GM21515 (cell line): ENCODE results near the gene S100A5.

Experiments
- ATAC-seq: cut with Tn5 transposase; IDR thresholded peaks from one replicate; pipeline ENCODE4 v1.9.1; 2021; ENCODE audit not compliant: unreplicated experiment

The S100A5 gene

DNA sequence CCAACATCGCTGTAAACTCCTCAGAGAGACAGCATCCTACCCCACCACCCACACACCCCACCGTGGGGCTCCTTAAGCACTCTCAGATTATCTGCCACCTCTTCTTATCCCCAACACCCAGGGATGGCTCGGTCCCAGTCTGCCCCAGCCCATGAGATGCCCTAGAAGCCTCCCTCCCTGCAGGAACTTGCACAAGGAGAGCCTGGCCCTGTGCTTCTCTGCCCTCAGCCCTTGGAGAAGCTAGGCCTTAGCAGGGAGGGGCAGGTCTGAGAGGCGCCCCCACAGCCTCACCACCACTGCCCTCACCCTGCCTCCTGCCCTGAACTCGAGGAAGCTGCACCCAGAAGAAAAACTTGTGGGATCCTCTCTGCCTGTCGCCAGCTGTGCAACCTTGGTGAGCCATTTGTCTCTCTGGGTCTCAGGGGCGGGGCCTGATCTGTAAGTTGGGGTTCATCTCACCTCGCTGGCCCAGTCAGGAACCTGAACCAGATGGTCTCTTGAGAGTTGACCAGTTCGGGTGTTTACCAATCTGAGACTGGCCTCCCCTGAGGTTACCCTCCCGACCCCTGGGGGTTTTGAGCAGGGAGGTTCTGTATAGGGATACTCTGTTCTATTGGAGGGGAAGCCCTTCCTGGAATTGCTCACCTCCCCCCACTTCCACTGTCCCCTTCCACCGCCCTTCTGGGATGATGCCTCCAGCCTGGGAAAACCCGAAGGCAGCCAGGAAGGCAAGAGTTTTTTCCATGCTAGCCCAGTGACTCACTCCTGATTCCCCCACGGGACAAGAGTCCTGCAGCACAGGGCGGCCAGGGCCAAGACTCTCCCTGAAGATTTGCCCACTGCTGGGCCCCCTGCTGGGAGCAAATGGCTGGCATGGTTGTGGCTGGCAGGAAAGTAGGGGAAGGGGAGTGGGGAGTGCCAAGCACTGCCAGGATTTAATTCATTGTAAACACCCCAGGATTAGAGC is 8.3 kb upstream of the S100A5 start, which contains the start of gene S100A3:
S100A3 (minus strand) TSS at position 537 of the 967 bp plus-strand sequence. CDS start 773 bp downstream, outside the sequence.
- ATAC-seq = no peak

DNA sequence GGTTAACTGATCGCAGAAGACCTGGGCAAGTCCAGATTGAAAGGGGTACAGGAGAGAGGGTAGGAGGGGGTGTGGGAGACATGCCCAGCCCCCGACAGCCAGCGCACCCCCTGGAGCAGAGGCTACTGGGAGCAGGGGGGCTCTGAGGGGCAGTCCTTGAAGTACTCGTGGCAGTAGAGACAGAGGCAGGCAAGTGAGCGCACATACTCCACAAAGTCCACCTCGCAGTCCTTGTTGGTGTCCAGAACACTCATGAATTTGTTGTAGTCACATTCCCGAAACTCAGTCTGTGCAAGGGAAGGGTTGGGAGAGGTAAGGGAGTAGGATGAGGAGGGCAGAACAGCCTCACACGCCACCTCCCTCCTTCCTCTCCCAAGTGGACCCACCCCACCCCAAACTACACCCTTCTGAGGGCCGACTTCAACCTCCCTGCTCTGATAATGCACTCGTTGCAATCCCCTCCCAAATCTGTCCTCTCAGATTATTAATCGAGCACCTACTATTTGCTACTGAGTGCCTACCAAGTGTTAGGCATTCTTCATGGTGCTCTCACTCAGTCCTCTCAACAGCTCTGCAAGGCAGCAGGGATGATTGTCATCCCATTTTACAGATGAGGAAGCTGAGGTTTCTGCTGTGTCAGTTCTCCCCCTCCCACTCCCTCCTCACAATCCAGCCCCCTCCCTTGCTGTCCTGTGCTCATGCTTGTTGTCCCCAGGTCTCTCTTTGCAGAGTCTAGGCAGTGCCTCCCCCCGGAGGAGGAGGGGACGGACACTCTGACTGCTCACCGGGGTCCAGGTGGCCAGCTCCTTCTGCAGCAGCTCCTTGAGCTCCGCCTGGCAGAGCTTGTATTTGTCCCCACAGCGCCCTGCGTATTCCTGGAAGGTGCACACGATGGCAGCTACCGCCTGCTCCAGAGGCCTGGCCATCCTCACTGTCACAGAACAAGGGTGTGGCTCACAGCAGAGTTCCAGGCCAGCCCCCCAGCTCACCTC is 7.1 kb upstream of the S100A5 start:
- no peak for ATAC-seq

DNA sequence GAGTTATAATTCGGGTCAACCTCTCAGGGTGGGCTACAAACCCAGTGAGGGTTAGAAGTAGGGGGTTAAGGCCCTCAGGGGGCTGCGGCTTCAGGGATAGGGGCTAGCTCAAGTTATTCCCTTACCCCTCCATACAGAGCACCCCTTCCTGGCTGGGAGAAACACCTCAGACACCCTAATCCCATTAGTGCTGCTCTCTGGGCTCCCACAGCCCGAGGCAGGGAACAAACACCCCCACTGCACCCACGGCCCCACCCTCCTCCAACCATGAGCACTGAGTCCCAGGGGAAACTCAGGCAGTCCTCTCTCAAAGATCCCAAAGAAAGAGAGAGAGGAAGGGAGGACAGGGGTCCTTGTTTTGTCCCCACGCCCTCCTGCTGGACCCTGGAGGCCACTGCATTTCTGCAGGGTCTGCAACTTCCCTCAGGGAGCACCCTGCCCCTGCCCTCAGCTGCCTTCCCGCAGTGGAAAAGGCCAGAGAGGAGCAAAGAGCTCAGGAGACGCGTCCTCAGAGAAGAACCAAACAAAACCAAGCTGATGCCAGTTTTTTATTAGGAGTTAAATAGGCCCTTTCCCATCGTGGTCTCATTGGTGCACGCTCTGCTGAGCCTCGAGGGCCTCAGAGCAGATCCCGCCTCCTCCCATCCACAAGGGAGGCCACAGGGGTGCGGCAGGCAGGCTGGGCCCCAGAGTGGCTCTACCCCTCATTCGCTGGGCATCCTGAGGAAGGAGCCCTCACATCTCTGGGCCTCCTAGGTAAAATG is 6.2 kb upstream of the S100A5 start:
- no peak for ATAC-seq

DNA sequence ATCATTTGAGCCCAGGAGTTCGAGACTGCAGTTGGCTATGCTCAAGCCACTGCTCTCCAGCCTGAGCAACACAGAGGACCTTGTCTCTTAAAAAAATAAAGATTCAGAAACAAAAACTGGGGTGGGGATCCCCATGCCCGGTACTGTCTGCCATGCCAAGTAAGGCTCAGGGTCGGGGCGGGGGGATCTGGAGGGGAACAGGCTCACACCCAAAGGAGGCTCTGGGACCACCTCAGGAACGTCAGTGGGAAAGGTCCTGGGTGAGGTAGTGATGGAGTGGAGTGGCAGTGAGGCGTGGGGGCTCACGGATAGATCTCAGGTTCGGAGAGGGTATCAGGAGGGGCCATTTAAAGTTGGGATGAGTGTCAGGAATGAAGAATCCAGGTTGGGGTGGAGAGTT is 5.6 kb upstream of the S100A5 start:
- ATAC-seq = no peak

DNA sequence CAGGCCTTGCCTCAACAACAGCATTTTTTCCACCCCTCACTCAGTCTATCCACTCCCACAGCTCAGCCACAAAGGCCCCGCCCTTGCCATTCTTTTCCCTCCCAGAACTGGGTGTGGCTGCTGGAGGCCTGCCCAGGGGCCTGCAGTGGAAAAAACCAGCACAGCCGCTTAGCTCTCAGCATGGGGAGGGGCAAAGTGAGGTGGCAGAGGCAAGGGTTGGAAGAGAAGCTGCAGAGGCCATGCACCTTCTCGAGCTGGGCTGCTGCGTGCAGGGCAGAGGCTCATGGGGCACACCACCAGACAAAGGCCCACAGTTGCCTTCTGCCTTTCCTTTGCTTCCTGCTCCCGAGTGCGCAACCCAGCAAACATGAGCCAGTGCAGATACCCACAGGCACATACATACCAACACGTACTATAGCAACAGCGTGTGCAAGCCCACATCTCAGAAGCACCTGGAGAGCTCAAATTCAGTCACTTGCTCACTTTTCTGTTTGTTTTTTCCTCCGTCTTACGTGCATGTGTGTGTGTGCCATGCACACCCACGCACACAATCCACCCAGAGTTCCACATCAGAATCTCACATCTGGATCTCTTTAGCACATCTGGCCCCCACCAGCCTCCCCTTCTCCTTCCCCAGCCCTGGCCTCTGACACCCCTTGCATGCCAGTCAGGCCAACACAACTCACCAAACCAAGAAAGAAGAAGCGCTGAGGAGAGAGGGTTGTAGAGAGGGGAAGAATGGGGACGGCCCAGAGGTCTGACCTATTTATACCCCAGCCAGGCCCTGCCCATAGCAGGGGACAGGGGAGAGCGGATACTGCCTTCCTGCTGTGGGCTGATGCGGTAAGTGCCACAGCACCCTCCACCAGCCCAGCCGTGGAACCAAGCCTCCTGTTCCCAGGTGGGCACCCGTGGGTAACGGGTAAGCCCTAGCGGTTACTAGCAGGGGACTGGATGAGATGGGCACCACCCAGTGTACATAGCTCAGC is 4.6 kb upstream of the S100A5 start, which contains the start of gene S100A4:
S100A4 (minus strand) TSS at position 740 of the 989 bp plus-strand sequence. CDS start 1,012 bp downstream, outside the sequence.
- ATAC-seq = no peak

DNA sequence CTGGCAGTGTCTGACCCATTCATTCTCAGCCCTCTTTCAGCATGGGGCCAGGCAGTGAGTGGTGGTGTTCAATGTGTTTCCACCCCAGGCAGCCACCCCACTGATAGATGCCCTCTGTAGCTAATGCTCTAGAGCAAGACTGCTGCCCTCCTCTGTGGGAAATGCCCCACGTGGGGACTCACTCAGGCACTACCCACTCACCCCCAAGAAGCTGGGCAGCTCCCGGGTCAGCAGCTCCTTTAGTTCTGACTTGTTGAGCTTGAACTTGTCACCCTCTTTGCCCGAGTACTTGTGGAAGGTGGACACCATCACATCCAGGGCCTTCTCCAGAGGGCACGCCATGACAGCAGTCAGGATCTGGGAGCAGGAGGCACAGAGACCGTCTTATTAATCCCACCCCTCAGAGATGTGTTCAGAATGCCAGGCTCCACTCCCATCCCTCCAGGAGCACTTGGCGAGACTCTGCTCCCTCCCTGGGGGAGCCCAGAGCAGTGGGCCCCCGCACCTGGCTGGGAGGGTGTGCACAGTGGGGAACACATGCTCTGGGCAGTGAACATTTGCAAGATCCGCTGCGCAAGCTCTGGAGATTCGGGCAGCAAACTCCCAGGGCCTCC is 3.8 kb upstream of the S100A5 start:
- no peak for ATAC-seq

DNA sequence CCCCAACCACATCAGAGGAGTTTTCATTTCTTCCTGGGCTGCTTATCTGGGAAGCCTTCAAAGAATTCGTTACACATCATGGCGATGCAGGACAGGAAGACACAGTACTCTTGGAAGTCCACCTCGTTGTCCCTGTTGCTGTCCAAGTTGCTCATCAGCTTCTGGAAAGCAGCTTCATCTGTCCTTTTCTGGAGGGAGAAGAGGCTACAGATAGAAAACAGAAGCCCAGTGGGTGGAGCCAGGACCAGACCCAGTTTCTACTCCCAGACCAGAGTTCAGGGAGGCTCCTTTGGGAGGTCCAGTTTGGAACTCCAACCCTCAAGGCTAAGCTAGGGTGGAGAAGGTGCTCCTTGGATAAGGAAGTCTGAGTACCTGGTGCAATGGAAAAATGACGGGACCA is 3.0 kb upstream of the S100A5 start:
- no peak for ATAC-seq

DNA sequence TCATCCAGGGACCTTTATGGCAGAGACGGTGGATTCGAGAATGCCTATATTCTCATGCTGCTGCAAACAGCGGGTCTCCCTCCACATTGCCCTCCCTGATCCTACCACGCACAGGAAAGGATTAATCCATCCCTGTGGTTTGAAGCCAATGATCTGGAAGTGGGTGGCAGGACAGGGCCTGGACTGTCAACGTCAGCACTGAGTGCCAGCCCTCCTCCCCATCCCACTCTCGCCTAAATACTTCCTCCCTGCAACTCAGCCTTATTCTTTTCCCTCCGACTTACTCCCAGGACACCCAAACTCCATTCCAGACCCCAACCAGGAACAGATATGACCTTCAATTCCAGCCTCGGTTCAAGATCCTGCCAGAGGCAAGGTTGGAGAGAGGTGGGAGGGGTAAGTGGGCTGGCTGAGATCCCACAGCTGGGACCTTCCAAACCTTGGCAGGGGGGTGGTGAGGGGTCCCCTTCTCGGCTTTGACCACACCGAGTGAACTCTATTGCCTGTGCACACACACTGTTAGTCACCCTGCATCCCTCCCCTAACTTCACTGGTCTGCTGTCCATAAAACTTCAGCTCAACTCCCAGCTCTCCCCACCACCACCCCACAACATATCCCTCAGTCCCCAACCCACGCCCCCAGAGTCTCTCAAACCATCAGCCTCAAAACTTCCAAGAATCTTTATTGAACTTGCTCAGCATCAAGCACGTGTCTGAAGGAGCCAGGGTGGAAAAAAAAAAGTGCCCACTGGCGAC is 2.4 kb upstream of the S100A5 start:
- ATAC-seq = no peak

DNA sequence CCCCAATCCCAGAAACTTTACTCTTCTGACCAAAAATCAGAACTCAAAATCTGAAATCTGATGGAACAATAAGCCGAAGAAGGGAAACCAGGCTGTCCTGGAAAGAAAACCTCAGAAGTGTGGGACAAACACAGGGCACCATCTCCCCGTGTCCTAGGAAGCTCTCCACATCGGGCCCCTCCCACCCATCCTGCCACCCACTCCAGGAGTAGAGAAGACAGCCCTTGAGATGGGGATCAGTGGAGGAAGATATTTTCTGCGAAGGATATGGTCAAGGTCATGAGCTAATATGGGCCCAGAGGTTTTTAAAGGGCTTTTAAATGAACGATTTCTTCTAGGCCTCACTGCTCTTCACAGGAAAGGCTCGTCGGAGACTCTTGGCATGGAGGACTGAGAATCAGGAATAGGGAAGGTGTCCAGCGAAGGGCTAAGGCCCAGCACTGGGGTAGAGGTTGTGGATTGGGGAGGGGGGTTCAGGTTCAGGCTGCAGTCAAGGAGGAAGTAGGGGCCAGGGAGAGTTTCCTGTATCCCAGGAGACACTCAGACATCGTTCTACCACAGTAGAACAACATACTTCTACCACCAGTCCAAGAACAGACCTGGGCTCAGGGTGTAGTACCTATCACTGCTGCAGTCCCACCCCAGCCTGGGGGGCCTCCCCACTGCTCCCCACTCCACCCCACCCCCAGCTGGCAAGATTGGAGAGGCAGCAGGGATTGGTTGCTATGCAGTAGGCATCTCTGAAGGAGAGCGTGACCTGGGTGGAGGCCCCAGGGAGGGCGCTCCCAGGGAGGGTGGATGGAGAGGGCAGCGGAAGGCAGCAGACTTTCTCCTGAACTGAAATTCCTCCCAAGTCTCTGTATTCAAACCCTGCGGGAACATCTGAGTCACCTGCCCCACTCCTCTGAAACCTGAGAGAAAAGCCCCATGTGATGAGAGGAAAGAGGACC is 1.2 kb upstream of the S100A5 start:
- ATAC-seq = no peak

DNA sequence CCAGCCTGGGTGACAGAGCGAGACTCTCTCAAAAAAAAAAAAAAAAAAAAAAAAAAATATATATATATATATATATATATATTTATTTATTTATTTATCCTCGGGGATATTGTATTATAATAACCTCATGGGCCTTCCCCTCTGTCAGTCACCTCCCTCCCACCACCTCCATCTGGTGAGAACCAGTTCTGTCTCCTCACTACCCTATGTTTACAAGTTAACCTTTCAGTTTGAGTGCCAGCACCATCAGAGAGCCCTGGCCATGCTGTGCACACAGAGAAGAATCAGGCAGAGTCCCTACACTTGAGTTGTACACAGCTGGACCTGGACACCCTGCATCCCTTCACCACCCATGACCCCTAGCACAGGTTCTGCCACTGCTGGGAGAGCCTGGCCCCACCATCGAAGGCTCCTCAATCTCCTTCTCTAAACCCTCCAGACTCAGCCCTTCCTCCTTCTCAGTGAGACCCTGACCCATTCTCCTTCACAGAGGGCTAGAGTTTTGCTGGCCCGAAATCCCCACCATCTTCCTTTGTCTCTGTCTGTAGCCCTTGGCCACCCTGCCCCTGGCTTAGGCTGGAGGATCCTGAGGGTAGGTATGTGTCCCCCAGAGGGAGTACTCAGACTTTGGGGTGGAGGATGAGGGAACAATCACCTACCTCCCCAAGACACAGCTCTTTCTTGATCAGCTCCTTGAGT is 1.2 kb downstream of the S100A5 start:
- no peak for ATAC-seq

DNA sequence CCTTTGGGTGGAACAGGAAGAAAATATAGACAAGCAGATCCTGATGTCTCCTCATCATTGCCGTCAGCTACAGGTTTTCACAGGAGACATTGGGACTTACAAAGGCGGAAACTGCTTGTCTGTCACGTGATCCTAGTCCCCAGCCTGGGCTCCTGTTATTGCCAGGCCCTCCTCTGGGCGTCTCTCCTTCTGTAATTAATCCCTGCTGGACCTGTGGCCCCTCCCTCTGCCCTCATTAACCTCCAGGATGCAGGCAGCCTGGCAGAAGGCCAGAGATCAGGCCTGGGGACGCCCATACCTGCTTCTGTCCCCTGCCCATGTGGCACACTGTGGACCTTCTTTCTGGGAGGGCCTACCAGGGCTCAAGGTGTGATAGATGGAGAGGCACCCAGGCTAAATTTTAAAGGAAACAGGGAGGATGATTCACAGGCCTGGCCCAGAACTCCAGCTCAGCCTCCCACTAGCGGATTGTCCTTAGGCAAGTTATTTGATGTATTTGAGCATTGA is 2.4 kb downstream of the S100A5 start:
- no peak for ATAC-seq

DNA sequence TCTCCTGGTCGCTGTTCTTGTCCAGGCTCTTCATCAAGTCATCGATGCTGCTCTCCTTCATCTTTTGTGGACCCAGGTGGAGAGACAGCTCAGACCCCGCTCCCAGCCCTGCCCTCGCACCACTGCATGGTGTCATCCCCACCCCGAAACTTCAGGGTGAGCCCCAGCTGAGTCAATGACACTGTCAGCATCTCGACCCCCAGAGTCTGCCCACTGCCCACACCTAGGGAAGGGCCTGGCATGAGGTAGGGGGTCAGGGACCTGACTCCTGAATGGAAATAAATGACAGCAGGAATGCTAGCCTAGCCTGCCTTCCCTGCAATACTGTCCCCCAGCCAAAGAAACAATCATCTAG is 3.4 kb downstream of the S100A5 start:
- ATAC-seq = no peak

DNA sequence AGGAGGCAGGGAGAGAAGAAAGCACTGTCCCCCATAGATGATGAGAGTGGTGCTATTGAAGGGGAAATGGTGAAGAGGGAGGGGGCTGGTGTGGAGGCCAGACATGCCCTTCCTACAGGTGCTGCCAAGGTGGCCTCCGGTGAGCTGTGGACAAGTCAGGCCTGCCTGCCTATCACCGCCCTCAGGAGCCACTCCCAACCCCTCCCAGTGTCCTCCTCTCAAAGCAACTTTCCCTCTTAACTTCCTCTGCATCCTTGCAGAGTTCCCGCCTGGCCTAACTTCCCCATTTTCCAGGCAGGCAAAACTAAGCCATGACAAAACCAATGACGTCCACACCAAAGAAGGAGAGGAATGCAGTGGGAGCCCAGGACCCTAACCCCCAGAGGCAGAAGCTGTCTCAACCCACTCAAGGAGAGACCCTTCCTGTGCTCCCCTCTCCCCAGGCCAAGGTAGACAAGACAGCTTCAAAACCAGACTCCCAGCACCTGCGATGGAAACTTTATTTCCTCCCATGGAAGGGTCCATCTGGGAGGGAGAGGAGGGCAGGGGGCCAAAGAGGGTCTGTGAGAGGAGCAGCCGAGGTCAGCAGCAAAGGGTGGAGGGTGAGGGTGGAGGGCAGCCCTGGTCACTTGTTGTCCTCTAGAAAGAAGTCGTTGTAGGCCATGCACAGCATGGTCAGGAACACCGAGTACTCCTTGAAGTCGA is 3.9 kb downstream of the S100A5 start:
- no peak for ATAC-seq

DNA sequence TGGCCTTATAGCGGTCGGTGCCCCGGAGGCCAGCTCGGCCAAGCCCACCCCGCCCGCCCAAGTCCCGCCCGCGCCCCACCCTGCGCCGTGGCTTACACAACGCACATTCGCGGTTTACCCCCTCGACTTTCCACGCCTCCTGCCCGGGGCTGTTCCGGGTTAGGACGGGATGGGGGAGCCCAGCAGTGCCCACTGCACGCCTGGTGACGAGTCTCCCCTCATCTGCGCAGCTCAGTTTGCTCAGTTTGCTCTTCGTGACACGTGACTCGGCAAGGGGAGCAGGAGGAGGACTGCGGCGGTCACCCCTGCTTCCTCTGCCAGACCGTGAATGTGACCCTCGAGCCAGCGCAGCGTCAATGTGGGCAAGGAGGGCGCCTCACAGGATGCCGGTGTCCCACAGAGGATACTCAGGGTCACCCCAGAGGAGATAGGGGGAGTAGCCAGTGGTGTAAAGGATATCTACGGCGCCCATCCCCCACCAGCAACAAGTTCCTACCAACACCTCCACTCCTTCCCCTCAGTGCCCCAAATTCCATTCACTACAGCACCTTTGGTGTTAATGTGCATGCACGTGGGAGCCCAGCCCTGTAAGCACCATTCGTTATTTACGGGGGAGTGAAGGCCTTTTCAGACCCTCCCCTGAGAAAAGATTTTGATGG is 4.6 kb downstream of the S100A5 start:
- no peak for ATAC-seq
